Kidney (tissue), 14 donors: Measurements from ENCODE around the gene ALDH1B1. TPM values are rescaled to one million over a fixed set of nuclear protein-coding genes. Genes with fewer than 3 reads are reported as not detected.

ENCODE experiments used
- DNase-seq, 5 donors: peaks; one replicate each; pipeline ENCODE4 v3.0.0-alpha.2; 2013 to 2020
- FAIRE-seq: peaks from 2 replicates; lab custom pipeline; 2012; peaks lifted over from hg19 to GRCh38; lab: Jason Lieb, UNC
- H3K27ac ChIP-seq, 2 donors: one replicate each; pipeline ENCODE4 v1.7.0; 2013; ENCODE audit warnings: low read depth in 2 of 2, low read length in 2 of 2, inconsistent platforms in 1 of 2
- H3K27me3 ChIP-seq: one replicate; pipeline ENCODE4 v1.7.1; 2013; ENCODE audit warnings: low read length, inconsistent platforms; ENCODE audit not compliant: control insufficient read depth, insufficient read depth
- H3K36me3 ChIP-seq, 3 donors: one replicate each; pipeline versions ENCODE4 v1.7.0 to v1.7.1; 2013; ENCODE audit warnings: low read length in 3 of 3, control low read depth in 1 of 3, inconsistent platforms in 1 of 3; ENCODE audit not compliant: insufficient read depth in 3 of 3, control insufficient read depth in 2 of 3
- H3K4me1 ChIP-seq, 3 donors: one replicate each; pipeline versions ENCODE4 v1.7.0 to v1.7.1; 2013; ENCODE audit warnings: low read length in 3 of 3, inconsistent platforms in 1 of 3, low read depth in 1 of 3; ENCODE audit not compliant: control insufficient read depth in 2 of 3, insufficient read depth in 2 of 3
- H3K4me3 ChIP-seq, 3 donors: one replicate each; pipeline versions ENCODE4 v1.7.0 to v1.8.1; 2013; ENCODE audit warnings: low read length in 3 of 3, control low read depth in 1 of 3, inconsistent platforms in 1 of 3
- H3K9ac ChIP-seq, 3 donors: one replicate each; pipeline versions ENCODE4 v1.7.0 to v1.7.1; 2013; ENCODE audit warnings: low read length in 3 of 3, control low read depth in 1 of 3, inconsistent platforms in 1 of 3
- H3K9me3 ChIP-seq, 3 donors: one replicate each; pipeline versions ENCODE4 v1.7.0 to v1.7.1; 2013; ENCODE audit warnings: low read length in 3 of 3, control low read depth in 1 of 3, inconsistent platforms in 1 of 3; ENCODE audit not compliant: control insufficient read depth in 2 of 3, insufficient read depth in 1 of 3
- CTCF ChIP-seq: IDR thresholded peaks from 3 replicates; pipeline ENCODE4 v1.5.1; 2012; ENCODE audit warnings: mild to moderate bottlenecking, moderate library complexity, borderline replicate concordance; ENCODE audit not compliant: insufficient read depth; ENCODE audit errors: extremely low read depth
- intact Hi-C: fragments of 100-400 bp; cut with DNase I; formaldehyde crosslinking; loops from one replicate; pipeline ENCODE4 v1.11.1; 2022
- polyA plus RNA-seq: library from polyadenylated mRNA; stranded (reverse); fragments of 350-450 nt; fragmentation: Illumina TruSeq; extraction: RNeasy Lipid Tissue Mini Kit (QIAGEN cat#74804); gene quantifications from one replicate; pipeline ENCODE4 v1.2.3, GENCODE V29; 2014; ENCODE audit warnings: low read depth, low replicate concordance; ENCODE audit not compliant: insufficient read depth
- total RNA-seq: library from RNA; stranded (reverse); fragmentation: NEBNext Ultra II Directional; extraction: Animal tissue kit (Norgen Biotek cat#: 25700); gene quantifications from one replicate; pipeline ENCODE4 v1.2.1, GENCODE V29; 2021
- donor health status: control.
- donor health status: control.
- donor health status: control.
- donor health status: control.
- donor health status: control.
- donor health status: DM: yes; HTN: yes; CAD: no.
- donor health status: Normal renal cell carcinoma (clear cell type).

The ALDH1B1 gene
- total and polyA plus RNA-seq, 2 donors from 2014 or later, result 37.7 to 74.7 TPM

DNA sequence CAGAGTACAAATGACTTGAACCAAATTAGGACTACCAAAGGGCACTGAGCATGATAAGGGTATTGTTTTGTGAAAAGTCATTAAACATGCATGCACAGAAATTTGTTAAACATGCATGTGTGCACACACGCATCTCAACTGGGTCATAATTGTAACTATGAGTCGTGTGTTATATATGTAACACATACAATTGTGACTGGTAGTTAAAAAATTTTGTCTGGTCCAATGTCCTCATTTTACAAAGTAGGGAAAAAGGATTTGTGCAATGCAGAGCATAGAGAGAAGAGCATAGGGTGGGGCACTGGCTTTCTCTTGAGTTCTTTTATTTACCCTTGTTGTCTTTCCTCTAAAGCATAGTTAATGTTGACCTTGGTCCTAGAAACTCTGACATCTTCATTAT, 51.1 kb downstream of the ALDH1B1 start:
- no peaks in the 10 kb centered on the region for H3K4me1 ChIP-seq
- no peak overlapping the region for H3K27ac ChIP-seq
- TF ChIP-seq CTCF, result no peak
- no peaks in the 10 kb centered on the region for H3K36me3 ChIP-seq
- intact Hi-C loops, result no loop called here
- DNase-seq (no peak), FAIRE-seq (no peak)
- H3K4me3 ChIP-seq, result no peak overlapping the region
- no peak overlapping the region for H3K9ac ChIP-seq
- H3K27me3 ChIP-seq, result no peaks in the 10 kb centered on the region
- no peaks in the 10 kb centered on the region for H3K9me3 ChIP-seq

DNA sequence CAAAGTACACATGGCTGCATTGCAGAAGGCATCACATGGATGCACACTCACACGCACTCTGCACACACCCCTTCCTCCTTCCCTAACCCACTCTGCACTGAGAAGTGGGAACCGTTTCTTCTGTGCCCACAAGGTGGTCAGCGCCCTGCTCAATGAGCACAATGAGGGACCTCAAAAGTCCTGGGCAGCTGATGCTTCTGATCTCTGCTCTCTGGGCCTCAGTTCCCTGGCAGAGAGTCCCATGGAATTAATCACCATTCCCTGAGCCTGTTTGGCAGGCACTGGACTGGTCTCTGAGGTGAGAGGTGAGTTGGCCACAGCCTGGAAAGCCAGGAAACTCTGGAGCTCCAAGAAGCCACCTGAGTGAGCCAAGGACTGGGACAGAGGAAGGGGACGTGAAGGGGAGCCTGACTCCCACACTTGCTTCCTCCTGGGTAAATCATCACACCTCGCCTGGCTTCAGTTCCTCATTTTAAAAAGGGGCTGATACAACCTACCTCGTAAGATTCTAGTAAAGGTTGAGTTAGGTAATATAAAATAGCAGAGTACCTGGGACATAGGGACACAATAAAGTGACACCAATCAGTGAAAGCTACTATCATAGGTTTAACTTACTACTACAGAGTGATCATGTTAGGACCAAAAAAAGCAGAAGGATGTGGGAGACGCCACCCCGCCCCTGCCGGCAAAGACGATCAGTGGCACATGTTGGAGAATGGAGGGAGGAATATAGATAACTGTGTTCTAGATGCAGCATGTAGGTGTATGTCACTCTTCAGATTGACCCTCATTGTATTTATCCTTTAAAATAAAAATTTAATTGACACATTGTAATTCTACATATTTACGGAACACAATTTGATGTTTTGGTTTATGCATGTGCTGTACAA, 52.9 kb downstream of the ALDH1B1 start:
- no peak for TF ChIP-seq CTCF
- H3K9ac ChIP-seq, result no peak overlapping the region
- H3K9me3 ChIP-seq, result no peaks in the 10 kb centered on the region
- no peak overlapping the region for H3K27ac ChIP-seq
- no peaks in the 10 kb centered on the region for H3K4me1 ChIP-seq
- H3K27me3 ChIP-seq, result no peaks in the 10 kb centered on the region
- intact Hi-C loops, result no loop called here
- no peaks in the 10 kb centered on the region for H3K36me3 ChIP-seq
- no peak for FAIRE-seq
- no peak for DNase-seq
- H3K4me3 ChIP-seq, result no peak overlapping the region

GRCh38 chr9:38447703-38448102, 55.2 kb downstream of the ALDH1B1 start:
- Histone ChIP-seq H3K9ac (no peak overlapping the region), H3K36me3 (no peaks in the 10 kb centered on the region), H3K4me1 (no peaks in the 10 kb centered on the region), H3K4me3 (no peak overlapping the region), H3K27ac (no peak overlapping the region), H3K9me3 (peaks cover 0 to 5% (median 3%) of the 10 kb centered on the region in 3 donors), H3K27me3 (no peaks in the 10 kb centered on the region)
- no peak for FAIRE-seq
- intact Hi-C loops, result no loop called here
- no peak for DNase-seq
- TF ChIP-seq CTCF, result no peak

Other genes starting within 250 kb of the ALDH1B1 start
- 0.22 TPM for gene IGFBPL1, start 31.8 kb downstream of the ALDH1B1 start, total RNA-seq
- gene IGFBPL1, start 31.8 kb downstream of the ALDH1B1 start, polyA plus RNA-seq, result not detected
- 11.6 TPM for gene ANKRD18A, start 227.9 kb downstream of the ALDH1B1 start, total RNA-seq
- 2.4 TPM for gene ANKRD18A, start 227.9 kb downstream of the ALDH1B1 start, polyA plus RNA-seq